MV-4-11 (cell line): ENCODE measurements around the gene BSG.
"Not testable (repeated sequence)": the region's sequence is repeated elsewhere in the genome, so short reads cannot be mapped to it uniquely, and the experiment has no call there.

Experiments used
- DNase-seq: peaks from one replicate; lab custom pipeline; 2025; lab: John Stamatoyannopoulos, UW

Gene BSG

DNA sequence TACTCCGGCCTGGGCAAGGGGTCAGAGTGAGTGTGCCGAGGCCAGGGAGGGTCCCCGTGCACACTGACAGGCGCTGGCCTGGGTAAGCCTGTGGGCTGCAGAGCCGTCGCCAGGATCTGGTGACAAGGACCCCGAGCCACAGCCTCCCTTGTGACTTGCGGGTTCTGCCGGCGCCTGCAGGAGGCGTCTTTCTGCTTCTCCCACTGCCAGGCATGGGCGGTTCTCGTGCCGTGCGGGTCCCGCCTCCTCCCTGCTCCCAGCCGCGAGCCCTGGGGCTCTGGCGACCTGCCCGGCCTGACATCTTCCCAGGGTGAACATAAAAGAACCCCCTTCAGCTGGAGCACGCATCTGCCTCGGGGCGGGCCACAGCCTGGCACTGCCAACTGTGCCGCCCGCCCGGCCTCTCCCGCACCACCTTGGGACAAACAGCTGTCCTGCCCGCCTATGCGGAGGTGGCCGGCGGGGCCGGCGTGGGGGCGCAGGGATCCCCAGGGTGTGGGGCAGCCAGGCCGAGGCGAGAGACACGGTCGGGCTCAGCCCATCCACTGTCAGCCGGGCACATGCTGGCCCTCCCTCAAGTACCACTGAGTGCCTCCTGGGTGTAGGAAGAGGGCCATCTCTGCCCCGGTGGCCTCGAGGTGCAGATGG, 15.8 kb downstream of the BSG start:
- DNase-seq = peak; percentile 67

DNA sequence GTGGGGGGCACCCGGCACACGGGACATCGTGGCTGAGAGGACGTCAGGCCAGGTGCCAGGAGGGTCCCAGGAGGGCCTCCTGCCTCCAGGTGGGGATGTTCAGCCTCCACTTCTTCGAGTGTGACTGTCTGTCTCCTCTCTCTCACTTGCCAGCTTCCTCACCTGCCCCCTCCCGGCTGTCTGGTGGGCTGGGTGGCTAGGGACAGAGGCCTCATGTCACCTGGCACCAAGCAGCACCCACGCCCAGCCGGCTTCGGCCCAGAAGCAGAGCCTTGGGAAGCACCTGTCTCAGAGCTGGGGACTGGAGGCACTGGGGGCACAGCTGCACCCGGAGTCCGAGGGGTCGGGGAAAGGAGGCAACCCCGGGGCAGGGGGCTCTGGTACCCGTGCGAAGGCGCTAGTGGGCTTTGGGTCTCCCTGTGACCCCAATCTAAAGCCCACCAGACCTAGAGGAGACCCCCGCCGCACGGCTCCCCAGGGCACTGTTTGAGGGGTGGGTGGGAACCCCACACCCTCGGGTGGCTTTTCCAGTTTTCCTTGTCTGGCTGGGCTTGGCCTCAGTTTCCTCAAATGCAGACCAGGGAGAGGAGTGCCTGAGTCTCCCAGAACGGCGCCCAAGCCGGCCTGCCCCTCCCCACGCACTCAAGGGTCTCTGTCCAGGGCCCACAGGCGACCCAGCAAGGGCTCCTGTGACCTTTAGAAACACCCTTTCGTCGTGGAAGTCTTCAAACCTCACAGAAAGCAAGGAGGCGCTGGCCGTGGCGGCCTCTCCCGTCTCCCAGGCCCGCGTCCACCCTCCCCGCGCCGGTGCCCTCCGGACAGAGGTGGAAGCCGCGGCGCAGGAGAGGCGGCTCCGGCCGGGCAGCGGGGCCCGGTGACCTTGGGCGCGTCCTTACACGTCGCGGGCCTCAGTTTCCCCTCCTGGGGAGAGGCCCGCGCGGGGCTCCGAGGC, 16.6 kb downstream of the BSG start:
- DNase-seq = no peak

DNA sequence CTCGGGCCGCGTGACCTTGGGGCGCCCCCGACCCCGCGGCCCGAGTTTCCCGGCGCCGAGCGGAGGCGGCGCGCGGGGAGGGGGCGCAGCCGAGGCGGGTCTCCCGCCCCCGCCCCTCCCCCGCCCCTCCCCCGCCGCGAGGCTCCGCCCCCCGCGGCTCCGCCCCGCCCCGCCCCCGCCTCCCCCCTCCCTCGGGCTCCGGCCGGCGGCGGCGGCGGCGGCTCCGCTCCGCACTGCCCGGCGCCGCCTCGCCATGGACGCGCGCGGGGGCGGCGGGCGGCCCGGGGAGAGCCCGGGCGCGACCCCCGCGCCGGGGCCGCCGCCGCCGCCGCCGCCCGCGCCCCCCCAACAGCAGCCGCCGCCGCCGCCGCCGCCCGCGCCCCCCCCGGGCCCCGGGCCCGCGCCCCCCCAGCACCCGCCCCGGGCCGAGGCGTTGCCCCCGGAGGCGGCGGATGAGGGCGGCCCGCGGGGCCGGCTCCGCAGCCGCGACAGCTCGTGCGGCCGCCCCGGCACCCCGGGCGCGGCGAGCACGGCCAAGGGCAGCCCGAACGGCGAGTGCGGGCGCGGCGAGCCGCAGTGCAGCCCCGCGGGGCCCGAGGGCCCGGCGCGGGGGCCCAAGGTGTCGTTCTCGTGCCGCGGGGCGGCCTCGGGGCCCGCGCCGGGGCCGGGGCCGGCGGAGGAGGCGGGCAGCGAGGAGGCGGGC, 17.4 kb downstream of the BSG start, which contains the start of gene HCN2:
Gene HCN2, plus strand, starts transcription at position 189 of the 703 bp plus-strand sequence. Its CDS starts 65 bp downstream, at position 254.
- no peak for DNase-seq

DNA sequence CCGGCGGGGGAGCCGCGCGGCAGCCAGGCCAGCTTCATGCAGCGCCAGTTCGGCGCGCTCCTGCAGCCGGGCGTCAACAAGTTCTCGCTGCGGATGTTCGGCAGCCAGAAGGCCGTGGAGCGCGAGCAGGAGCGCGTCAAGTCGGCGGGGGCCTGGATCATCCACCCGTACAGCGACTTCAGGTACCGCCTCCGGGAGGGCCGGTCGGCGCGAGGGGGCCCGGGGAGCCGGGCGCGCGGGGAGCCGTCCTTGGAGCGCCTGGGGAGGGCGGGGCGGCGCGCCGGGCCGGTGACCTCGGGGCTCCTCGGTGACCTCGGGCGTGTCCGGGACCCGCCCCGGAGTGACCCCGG, 18.0 kb downstream of the BSG start:
- no peak for DNase-seq

DNA sequence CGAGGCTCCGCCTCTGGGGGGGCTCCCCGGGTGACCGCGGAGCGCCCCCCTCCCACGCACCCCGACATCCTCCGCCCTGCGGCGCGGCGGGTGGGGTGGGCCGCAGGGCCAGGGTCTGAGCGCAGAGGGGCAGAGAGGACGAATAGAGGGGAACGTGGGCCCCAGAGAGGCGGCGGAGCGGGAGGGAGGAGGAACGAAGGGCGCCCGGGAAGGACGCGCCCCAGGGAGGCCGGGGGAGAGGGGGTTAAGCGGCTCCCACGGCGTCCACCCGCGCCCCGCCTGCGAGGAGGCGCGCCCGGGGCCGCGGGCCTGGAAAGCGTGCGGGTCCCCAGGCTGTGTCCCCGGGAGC, 18.3 kb downstream of the BSG start:
- no peak for DNase-seq

DNA sequence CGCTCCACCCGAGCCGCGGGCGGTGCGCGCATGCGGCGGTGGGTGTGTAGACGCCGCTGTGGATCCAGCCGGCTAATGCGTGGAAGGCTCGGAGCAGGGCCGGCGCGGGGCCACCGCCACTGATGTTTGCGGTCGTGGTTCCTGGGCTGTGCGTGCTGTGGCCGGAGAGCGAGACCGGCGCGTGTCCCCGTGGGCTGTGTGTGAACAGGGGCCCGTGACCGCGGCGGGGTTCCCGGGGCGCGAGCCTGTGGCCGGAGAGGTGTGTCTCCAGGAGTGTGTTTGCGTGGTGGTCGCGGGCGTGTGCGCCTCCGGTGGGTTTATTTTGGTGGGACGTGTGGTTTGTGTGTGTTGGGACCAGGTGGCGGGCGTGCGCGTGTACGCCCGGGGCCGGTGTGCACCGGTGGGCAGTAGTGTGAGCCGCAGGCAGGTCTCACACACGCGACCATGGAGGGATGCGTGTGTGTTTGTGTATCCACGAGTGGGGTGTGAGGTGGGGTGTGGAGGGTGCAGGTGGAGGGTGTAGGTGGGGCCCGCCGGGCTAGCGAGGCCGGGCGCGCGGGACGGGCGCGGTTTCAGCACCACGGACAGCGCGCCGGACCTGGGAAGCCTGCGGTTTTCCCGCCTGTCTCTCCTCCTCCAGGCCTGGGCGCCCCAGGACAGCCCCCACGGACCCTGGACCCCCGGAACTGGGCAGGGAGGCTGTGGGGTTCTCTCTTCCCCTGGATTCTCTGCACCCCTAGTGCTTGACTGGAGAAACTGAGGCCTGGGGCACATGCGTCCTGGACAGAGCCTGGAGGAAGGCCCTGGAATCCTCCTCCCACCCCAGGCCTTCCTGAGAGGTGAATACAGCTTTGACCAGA, 18.9 kb downstream of the BSG start:
- DNase-seq = no peak

DNA sequence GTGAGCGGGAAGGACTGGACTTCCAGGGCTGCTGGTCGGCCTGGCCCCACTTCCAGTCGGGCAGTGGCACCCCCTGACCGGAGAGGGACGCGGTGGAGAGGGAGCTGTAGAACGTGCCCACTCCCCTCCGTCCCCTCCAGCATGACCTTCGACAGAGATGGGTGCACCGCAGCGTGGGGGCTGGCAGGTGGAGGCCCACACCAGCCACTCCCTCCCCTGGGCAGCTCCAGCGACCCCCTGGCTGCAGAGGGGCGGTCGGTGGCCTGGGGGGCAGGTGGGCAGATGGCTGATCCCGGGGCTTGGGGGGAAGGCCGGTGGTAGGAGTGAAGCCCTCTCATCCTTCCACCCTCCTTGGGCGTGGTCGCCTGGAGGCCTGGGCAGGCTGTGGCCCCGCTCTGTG, 19.7 kb downstream of the BSG start:
- DNase-seq = no peak

DNA sequence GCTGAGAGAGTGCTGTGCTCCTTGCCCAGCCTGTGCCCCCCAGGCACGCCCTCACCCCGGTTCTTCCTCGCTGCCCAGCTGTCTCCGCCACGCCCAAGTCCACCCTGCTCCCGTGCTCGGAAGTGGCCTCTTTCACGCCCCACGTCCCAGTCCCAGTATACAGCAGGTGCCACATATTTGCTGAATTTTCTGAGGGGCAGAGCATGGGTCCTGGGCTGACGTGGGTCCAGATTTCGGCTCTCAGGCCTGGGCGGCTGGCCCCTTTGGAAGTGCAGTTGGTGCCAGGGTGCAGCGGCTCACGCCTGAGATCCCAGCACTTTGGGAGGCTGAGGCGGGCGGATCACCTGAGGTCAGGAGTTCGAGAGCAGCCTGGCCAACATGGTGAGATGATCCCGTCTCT, 20.7 kb downstream of the BSG start:
- DNase-seq = no peak

DNA sequence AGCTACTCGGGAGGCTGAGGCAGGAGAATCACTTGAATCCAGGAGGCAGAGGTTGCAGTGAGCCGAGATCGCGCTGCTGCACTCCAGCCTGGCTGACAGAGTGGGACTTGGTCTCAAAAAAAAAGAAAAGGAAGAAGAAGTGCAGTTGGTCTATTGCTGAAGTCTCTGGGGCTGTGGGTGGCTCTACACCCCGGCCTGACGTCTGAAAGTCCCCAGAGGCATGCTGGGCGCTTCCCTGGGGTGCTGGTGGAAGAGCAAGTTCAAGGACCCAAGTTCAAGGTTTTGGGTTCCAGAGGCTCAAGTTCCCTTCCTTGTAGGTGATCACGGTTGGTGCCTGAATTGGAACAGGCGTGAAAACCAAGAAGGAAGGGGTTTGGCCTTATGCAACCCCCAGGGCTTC, 21.1 kb downstream of the BSG start:
- no peak for DNase-seq

DNA sequence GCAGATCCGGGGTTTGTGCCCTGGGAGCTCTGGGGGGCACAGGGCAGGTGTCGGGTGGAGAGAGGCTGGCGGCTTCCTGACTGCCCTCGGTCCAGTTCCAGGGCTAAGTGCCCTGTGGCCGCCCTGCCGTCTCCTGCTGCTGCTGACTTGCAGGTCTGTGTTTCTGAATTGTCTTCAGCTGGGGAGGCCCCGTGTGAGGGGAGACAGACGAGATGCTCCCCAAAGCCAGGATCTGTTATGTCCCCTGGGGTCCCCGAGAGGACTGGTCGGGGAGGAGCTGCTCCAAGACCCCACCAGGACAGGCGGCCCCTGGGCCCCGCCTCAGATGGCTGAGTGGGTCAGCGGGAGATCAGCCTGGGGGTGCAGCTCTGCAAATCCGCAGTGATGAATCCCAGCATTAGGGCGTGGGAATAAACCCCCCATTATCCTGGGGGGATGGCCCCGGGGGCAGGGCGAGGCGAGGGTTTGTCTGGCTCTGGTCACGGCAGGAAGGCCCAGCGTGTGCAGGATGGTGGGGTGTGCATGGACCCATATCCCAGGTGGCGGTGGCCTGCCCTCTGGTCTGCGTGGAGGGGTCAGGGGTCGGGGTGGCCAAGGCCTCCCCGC, 22.0 kb downstream of the BSG start:
- no peak for DNase-seq

DNA sequence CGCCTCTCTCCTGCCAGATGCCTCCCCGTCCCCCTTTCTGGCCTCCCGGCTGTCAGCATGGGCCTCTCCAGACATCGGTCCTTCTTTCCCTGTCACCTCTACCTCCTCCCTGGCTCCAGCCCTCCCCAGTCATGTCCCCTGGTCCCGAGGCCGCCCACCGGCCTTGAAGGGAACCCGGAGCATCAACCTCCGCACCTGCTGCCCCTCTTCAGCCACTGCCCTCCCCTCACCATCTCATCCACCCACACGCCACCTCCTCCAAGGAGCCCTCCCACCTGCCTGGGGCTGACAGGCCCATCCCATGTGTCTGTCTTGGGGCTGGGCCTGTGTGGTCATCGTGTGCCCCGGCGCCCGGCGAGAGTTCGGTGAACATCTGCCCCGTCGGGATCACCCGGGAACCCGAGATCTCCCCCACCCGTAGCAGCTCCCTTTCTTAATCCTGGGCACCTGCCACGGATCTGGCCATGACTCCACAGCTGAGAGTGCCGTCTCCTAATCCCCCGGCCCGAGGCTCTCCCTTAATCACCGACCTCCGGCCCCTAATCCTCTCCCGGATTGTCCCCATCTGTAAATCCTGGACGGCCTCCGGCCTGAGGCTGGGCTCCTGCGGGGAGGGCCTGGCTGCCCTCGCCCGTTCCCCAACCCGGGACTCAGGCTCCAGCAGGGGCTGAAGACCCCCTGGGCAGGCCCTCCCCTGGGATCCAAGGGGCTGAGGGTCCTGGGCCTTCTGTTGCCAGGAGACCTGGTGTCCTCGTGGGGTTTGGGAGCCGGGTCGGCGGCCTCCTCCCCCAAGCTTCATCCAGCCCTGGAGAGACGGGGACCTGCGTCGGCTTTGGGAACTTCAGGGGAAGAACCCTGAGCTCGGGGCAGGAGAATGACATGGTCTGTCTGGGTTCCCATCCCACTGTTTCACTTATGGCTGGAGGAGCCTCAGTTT, 23.2 kb downstream of the BSG start:
- DNase-seq = no peak

DNA sequence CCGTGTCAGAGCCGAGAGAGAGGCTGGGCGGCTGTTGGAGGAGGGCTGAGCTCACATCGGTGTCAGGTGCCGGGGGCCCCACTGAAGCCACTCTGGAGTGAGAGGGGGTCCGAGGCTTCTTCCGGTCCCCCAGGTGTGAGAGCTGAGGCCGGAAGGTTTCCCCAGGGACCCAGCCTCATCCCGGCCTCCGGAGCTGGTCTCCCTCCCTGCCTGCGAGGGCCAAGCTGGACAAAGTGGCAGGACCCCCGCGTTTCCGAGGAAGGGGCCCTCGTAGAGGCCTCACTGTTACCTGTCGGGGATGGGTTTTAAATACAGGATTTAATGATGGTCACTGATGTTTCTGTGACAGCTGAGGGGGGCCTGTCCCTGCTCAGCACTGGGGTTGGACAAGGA, 23.9 kb downstream of the BSG start:
- DNase-seq = no peak

DNA sequence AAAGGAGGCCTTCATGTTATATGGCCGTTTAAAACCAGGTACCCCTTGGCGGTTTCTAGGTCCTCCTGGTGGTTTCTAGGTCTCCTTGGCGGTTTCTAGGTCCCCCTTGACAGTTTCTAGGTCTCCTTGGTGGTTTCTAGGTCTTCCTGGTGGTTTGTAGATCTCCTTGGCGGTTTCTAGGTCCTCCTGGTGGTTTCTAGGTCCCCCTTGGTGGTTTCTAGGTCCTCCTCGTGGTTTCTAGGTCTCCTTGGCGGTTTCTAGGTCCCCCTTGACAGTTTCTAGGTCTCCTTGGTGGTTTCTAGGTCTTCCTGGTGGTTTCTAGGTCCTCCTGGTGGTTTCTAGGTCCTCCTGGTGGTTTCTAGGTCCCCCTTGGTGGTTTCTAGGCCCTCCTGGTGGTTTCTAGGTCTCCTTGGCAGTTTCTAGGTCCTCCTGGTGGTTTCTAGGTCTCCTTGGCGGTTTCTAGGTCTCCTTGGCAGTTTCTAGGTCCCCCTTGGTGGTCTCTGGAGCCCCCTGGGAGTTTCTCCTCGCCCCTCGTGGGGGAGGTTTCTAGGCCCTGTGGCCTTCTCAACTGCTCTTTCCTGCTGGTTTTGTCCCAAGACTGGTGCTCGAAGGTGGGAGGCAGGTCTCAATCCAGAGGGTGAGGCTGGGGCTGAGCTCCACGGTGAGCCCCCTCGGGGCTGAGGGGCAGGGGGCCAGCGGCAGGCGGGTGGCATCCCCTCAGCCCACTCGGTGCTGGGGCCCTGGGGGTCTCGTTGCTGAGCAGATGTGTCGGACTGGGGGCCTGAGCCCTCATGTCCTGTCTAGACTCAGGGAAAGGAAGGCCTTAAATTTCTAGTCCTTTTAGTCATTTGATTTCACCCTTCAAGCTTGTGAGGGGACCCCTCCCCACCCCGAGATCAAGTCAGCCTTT, 25.3 kb downstream of the BSG start:
- peak; percentile 53 for DNase-seq

DNA sequence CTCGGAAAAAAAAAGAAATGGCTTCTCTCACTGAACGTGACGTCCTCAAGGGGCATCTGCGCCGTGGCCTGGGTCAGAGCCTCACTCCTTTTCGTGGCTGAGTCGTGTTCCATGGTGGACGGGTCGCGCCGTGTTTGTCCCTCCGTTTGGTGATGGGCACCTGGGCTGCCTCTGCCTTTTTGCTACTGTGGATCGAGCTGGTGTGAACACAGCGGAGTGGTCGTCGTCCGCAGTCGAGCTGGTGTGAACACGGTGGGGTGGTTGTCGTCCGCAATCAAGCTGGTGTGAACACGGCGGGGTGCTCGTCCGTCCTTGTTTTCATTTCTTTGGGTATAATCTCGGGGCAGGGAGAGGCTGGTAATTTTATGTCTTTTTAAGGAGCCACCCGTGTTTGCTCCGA, 28.9 kb downstream of the BSG start:
- no peak for DNase-seq

DNA sequence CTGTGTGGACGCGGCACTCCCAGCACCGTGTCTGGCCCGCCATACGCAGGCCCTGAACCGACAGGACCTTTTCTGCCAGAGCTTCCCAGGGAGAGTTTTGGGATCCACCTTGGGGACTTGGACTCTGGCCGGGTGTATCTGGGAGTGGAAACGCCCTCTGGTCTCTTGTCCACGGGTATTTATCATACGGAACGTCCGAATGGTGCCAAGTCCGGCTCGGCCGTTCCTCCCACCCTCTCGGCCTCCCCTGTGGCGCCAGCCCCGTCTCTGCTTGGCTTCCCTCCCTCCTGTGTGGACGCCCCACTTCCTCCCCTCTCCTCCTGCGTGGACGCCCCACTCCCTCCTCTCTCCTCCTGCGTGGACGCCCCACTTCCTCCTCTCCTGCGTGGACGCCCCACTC, 29.4 kb downstream of the BSG start:
- no peak for DNase-seq

DNA sequence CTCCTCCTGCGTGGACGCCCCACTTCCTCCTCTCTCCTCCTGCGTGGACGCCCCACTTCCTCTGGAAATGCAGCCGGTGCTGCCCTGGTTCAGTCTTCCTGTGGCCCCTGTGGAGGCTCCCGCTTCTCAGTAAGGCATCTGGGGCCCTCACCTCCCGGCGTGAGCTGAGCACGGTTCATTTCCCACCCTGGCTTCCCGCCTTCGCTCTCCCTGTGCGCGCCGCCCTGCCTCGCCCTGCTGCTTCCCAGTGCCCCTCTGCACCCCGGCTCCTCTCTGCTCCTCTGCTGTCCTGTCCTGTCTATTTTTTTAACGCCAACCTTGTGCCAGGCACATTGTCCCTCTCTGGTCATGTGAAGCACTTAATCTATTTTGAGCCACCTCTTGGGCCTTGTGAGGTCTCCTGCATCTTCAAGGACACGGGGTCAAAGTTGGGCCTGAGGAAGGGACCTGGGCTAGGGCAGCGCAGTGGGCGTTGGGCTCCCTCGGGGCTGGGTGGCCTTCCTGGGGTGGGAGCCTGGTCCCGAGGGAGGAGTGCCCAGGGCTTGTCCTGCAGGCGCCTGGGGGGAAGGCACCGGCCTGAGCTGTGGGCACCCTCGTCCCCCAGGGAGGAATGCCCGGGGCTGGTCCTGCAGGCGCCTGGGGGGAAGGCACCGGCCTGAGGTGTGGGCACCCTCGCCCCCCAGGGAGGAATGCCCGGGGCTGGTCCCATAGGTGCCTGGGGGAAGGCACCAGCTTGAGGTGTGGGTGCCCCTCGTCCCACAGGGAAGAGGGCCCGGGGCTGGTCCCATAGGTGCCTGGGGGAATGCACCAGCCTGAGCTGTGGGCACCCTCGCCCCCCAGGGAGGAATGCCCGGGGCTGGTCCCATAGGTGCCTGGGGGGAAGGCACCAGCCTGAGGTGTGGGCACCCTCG, 30.2 kb downstream of the BSG start:
- DNase-seq = no peak

DNA sequence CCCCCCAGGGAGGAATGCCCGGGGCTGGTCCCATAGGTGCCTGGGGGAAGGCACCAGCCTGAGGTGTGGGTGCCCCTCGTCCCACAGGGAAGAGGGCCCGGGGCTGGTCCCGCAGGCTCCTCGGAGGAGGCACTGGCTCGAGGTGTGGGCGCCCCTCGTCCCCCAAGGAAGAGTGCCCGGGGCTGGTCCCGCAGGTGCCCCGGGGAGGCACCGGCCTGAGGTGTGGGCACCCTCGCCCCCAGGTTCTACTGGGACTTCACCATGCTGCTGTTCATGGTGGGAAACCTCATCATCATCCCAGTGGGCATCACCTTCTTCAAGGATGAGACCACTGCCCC, 30.9 kb downstream of the BSG start:
- not testable (repeated sequence) for DNase-seq

DNA sequence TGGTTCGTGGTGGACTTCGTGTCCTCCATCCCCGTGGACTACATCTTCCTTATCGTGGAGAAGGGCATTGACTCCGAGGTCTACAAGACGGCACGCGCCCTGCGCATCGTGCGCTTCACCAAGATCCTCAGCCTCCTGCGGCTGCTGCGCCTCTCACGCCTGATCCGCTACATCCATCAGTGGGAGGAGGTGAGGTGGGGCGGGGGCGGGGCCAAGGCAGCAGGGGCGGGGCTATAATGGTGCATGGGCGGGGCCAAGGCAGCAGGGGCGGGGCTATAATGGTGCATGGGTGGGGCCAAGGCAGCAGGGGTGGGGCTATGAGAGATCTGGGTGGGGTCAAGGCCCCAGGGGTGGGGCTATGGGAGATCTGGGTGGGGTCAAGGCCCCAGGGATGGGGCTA, 31.4 kb downstream of the BSG start:
- not testable (repeated sequence) for DNase-seq
